HT1080 (cell line): Measurements from ENCODE around the gene CNTNAP2. TPM values are rescaled to one million over a fixed set of nuclear protein-coding genes. Genes with fewer than 3 reads are reported as not detected.
"Not testable (repeated sequence)": the region's sequence is repeated elsewhere in the genome, so short reads cannot be mapped to it uniquely, and the experiment has no call there.

ENCODE experiments used
- DNase-seq: peaks from one replicate; pipeline ENCODE4 v3.0.0-alpha.2; 2015; ENCODE audit warnings: low read depth
- total RNA-seq: library from RNA; depleted of rRNA; stranded (reverse); fragments of >200 nt; shearing (Covaris generic); gene quantifications from 2 replicates; pipeline ENCODE4 v1.2.3, GENCODE V29; 2014

CNTNAP2 gene
- total RNA-seq, 1 experiment from 2014 or later, result not detected

DNA sequence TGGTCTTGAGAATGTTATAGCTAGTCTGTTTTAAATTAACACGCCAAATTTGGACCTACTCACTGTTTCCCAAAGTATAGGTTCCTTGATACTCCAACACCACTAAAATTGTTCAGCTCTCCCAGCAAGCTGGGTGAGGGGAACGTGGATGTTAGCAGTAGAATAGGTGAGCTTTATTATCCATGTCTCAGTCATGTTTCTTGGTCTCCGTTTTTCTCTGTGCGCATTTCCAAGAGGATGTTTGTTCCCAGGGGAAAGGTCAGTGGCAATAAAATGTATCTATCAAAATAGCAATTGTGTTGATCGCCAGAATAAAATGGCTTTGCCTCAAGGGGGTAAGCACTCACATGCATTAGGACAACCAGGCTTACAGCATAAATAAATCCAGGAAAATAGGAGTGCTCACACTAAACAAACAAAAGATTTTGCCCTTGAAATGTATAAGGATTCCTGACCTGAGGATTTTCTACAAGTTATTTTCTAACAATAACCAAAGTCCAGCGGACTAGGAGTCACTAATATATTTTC, 2286.9 kb downstream of the CNTNAP2 start:
- DNase-seq, result no peak

DNA sequence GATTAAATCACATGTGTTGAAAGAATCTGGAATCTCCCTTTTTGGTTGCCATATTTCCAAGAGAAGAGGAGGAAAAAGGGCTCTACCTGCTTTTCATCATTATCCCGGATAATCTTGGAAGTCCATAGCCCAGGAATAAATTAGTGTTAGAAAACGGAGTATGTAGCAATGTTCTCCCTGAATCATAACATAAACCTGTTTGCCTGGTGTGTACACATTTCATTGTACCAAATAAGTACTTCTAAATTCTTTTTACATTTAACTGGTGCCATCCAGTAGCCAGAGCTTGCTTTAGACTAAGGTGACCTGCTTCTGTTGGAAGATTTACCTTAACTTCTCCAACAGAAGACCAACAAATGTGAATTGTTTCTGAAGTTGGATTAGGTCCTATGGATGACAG, 2291.7 kb downstream of the CNTNAP2 start:
- DNase-seq, result no peak

GRCh38 chr7:148410905-148411304, 2294.3 kb downstream of the CNTNAP2 start:
- DNase-seq, result no peak

- DNase-seq, result no peak
These were observed 2296.1 kb downstream of the CNTNAP2 start for GRCh38 chr7:148412691-148413090.

DNA sequence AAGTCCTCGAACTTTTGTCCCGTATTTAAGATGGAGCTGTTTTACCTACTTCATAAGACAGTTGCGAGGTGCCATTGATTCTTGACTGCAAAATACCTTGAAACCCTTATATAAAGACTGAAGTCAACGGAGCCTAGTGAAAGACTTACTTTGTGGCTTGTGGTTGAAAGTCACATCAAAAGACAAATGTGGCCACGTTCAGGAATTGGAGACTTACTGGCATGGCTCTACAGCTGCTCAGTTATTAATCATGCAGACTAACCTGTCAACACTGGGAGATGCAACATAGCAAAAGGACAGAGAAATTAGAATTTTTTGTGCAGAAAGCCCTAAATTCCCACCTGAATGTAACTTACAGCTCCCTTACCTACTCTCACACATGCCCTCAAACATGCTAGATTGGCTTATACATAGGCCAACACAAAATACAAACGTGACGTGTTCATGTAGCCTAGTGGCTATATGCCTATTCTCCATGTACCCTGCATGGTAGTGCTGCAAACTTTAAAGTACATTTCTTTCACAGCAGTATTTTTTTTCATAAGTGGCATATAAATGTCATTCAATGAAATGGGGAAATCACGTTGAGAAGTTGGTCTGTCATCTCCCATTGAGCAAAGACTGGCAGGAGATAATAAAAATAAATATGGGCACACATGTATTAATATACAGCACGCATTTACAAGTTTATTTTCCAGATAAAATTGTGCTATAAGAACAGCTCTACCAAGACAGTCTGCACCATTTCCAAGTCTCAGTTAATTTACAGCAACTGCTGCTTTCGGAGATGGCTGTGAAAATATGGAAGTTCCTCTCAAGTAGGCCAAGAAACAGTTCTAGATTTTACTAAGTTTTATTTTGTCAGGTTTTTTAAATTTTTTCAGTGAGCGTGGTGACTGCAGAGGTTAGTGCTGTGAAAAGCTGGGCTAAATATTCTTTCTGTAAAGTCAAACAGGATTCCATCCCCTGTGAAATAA, 2303.5 kb downstream of the CNTNAP2 start:
- no peak for DNase-seq

DNA sequence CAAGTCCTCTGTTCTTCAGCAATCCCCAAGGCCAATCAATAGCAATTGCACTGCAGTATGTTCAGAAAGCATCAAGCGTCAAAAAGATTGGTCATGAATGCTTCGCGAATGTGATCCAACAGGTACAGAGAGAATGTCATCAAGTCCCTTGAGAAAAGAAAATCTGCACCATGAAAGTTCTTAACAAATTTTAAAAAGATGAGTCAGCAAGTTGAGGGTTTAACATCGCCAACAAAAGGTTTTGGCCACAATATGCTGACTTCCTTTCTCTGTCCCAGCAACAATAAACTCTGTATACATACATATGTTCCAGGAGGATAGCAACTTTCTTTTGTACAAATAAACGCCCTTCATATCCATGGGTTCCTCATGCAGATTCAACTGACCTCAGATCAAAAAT, 2305.4 kb downstream of the CNTNAP2 start:
- no peak for DNase-seq

DNA sequence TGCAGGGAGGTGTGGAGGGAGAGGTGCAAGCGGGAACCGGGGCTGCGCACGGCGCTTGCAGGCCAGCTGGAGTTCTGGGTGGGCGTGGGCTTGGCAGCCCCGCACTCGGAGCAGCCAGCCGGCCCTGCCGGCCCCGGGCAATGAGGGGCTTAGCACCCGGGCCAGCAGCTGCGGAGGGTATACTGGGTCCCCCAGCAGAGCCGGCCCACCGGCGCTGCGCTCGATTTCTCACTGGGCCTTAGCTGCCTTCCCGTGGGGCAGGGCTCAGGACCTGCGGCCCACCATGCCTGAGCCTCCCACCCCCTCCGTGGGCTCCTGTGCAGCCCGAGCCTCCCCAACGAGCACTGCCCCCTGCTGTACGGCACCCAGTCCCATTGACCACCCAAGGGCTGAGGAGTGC, 2309.8 kb downstream of the CNTNAP2 start:
- not testable (repeated sequence) for DNase-seq

DNA sequence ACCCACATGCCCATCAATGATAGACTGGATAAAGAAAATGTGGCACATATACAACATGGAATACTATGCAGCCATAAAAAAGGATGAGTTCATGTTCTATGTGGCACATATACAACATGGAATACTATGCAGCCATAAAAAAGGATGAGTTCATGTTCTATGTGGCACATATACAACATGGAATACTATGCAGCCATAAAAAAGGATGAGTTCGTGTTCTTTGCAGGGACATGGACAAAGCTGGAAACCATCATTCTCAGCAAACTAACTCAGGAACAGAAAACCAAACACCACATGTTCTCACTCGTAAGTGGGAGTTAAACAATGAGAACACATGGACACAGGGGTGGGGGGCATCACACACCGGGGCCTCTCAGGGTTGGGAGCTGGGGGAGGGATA, 2314.1 kb downstream of the CNTNAP2 start:
- not testable (repeated sequence) for DNase-seq

GRCh38 chr7:148433521-148434180, 2317.1 kb downstream of the CNTNAP2 start:
- DNase-seq, result no peak

DNA sequence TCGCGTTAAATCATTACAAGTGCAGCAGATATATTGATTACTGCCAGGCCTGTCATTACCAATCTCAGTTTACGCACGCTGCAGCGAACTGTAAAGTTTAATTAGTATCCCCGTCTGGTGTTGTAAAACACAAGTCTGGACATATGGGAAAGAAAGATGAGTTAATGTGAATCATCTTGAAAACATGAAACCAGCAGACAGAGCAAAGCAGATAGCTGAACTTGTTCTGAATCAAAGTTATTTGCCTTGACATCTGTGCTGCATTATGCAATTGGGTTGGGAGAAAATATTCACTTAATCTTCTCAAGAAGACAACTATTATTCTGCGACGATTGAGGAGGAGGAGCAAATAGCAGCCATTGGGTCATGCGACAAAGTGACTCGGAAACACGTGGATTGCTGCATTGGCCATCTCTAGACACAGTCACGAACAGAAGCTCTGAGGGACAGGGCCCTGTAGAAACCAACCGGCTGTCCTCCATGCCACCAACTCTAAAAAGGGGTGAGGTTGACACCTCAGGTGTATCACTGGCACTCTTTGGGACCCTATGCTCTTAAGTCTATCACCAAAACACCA, 2317.7 kb downstream of the CNTNAP2 start:
- DNase-seq, result no peak

- DNase-seq, result no peak
These were observed 2318.3 kb downstream of the CNTNAP2 start for GRCh38 chr7:148434887-148435286.

GRCh38 chr7:148435715-148436114, 2319.1 kb downstream of the CNTNAP2 start:
- DNase-seq, result no peak

- no peak for DNase-seq
These were observed 2319.5 kb downstream of the CNTNAP2 start for GRCh38 chr7:148436135-148436534.

DNA sequence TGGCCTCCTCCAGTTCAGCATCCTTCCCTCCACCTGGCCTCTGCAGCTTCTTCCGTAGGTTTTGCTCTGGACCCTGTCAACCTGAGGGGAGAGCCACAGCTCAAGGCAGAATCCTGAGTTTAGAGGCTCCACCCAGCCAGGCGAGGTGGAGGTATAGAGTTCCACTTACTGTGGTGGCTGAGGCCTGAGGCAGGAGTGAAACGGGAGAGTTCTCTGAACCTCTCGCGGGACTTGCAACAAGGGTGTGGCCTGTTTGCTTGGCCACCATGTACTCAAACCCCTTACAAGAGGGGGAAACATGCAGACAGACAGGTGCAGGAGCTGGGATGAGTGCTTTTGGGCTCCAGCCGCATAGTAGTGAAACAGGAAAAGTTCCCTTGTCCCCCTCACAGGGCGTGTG, 2320.0 kb downstream of the CNTNAP2 start:
- no peak for DNase-seq

DNA sequence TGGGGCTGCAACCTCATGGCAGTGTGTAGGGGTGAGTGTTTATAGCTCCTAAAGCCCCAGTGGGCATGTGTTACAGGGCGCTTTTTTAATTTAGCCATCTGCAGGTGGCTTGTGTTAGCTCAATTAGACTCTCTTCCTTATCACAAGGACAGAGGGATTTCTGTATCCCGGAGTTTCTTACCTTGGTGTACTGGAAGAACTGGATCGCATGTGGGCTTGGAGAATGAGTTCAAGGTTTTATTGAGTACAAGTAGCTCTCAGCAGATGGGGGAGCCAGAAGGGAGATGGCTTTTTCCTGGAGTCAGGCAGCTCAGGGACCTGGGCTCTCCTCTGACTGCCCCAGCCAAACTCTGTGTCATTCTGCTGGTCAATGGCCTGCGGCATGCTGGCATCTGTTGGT, 2320.4 kb downstream of the CNTNAP2 start:
- DNase-seq, result no peak

DNA sequence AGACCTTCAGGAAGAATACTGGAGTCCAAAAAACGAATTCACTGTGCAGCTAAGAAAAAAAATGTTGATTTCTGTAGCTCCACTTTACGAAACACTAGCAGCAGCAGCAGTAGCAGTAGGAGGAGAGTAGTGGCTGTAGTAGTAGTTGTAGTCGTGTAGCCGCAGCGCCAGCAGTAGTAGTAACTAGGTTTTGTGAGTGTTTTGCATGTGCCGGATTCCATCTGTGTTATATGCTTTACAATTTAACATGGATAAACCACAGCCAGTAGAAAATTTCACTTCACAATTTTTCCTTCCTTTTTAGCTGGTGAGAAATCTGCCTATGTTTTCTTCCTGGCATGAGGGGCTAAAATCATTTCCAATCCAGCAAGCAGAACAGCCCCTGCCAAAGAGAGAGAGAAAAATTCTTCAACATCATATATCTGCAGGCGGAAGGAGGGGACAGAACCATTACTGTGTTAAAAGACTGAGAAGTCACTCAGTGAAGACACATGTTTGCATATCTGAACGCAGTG, 2325.6 kb downstream of the CNTNAP2 start:
- no peak for DNase-seq

- no peak for DNase-seq
These were observed 2326.3 kb downstream of the CNTNAP2 start for GRCh38 chr7:148442933-148443332.

GRCh38 chr7:148445260-148446044, 2328.9 kb downstream of the CNTNAP2 start:
- no peak for DNase-seq

- DNase-seq, result no peak
These were observed 2330.7 kb downstream of the CNTNAP2 start for GRCh38 chr7:148447221-148447849.

DNA sequence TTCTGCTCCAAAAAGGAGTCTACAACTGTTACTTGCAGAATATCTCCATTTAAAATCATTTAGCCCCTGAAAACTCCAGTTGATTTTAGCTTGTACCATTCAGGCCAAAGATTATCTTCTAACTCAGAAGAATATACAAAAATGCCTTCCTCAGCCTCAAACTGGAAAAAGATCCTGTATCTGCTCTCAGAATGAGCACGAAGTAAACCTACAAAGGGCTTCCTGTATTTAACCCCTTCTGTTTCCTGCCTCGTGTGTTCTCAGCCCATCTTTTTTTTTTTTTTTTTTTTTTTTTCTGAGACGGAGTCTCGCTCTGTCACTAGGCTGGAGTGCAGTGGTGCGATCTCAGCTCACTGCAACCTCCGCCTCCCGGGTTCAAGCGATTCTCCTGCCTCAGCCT, 2334.9 kb downstream of the CNTNAP2 start:
- DNase-seq, result not testable (repeated sequence)
